Left lung (tissue), 10 donors: ENCODE measurements around the gene SIK3. TPM values are rescaled to one million over a fixed set of nuclear protein-coding genes. Genes with fewer than 3 reads are reported as not detected.
"Not testable (repeated sequence)": the region's sequence is repeated elsewhere in the genome, so short reads cannot be mapped to it uniquely, and the experiment has no call there.

Experiments
- ATAC-seq: fragments of 200-7000 bp; cut with Tn5 transposase; one replicate; pipeline ENCODE4 v1.9.1; 2020; ENCODE audit warnings: moderate library complexity
- DNase-seq, 4 donors: peaks; one replicate each; pipeline ENCODE4 v3.0.0-alpha.2; 2013 to 2020
- H3K27ac ChIP-seq, 2 donors: fragments of 200-600 bp; sonication (generic) in 1 of 2; one replicate each; pipeline versions ENCODE4 v1.5.0 to v1.8.0; 2020 to 2021
- H3K27me3 ChIP-seq, 2 donors: fragments of 200-600 bp; sonication (generic) in 1 of 2; one replicate each; pipeline versions ENCODE4 v1.5.0 to v1.8.0; 2020 to 2021
- H3K36me3 ChIP-seq, 2 donors: fragments of 200-600 bp; sonication (generic) in 1 of 2; one replicate each; pipeline versions ENCODE4 v1.5.0 to v1.8.0; 2020 to 2021
- H3K4me1 ChIP-seq, 2 donors: fragments of 200-600 bp; one replicate each; pipeline ENCODE4 v1.8.0; 2021
- H3K4me3 ChIP-seq, 2 donors: fragments of 200-600 bp; sonication (generic) in 1 of 2; one replicate each; pipeline versions ENCODE4 v1.5.0 to v1.8.0; 2020 to 2021; ENCODE audit warnings: mild to moderate bottlenecking in 1 of 2
- H3K9me3 ChIP-seq, 2 donors: fragments of 200-600 bp; sonication (generic) in 1 of 2; one replicate each; pipeline versions ENCODE4 v1.5.0 to v1.8.0; 2020 to 2021
- CTCF ChIP-seq, 2 donors: fragments of 200-600 bp; sonication (generic) in 1 of 2; IDR thresholded peaks; one replicate each; pipeline versions ENCODE4 v1.5.0 to v1.8.0; 2021; ENCODE audit warnings: antibody characterized with exemption in 2 of 2
- intact Hi-C, 2 donors: fragments of 100-400 bp; cut with DNase I; formaldehyde crosslinking; loops; one replicate each; pipeline versions ENCODE4 v1.11.2 to v1.14.2; 2022
- polyA plus RNA-seq, 6 donors: library from polyadenylated mRNA; unstranded; fragments of 120-200 nt; gene quantifications; one replicate each; pipeline ENCODE4 v1.2.1, GENCODE V29; 2013; ENCODE audit not compliant: insufficient read length in 6 of 6
- total RNA-seq, 2 donors: library from RNA; stranded (reverse); fragmentation: NEBNext Ultra II Directional; extraction: Animal tissue kit (Norgen Biotek cat#: 25700); gene quantifications; one replicate each; pipeline ENCODE4 v1.2.1, GENCODE V29; 2021
- donor health status: DM: no; HTN: yes; CAD: no.
- donor health status: DM: no; HTN: no; CAD: no.

Gene SIK3
- total and polyA plus RNA-seq, 8 donors = 28.0 to 49.6 (median 35.9) TPM

GRCh38 chr11:117117681-117118080, 19.5 kb upstream of the SIK3 start:
- Histone ChIP-seq H3K4me1 (no peaks in the 10 kb centered on the region), H3K9me3 (no peaks in the 10 kb centered on the region), H3K27ac (no peak overlapping the region), H3K36me3 (no peaks in the 10 kb centered on the region), H3K27me3 (no peaks in the 10 kb centered on the region), H3K4me3 (no peak overlapping the region)
- no peak for TF ChIP-seq CTCF (IDR thresholded peaks at IDR 0.05)
- DNase-seq = no peak
- intact Hi-C loops = no loop called here
- ATAC-seq = no peak

DNA sequence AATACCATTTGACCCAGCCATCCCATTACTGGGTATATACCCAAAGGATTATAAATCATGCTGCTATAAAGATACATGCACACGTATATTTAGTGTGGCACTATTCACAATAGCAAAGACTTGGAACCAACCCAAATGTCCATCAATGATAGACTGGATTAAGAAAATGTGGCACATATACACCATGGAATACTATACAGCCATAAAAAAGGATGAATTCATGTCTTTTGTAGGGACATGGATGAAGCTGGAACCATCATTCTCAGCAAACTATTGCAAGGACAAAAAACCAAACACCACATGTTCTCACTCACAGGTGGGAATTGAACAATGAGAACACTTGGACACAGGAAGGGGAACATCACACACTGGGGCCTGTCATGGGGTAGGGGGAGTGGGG, 14.7 kb upstream of the SIK3 start:
- intact Hi-C loops, H3K27ac ChIP-seq, H3K9me3 ChIP-seq, H3K4me3 ChIP-seq, DNase-seq, H3K27me3 ChIP-seq, H3K4me1 ChIP-seq, ATAC-seq, H3K36me3 ChIP-seq: not testable (repeated sequence)

DNA sequence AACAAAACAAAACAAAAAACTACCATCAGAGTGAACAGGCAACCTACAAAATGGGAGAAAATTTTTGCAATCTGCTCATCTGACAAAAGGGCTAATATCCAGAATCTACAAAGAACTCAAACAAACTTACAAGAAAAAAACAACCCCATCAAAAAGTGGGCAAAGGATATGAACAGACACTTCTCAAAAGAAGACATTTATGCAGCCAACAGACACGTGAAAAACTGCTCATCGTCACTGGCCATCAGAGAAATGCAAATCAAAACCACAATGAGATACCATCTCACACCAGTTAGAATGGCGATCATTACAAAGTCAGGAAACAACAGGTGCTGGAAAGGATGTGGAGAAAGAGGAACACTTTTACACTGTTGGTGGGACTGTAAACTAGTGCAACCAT, 14.3 kb upstream of the SIK3 start:
- H3K9me3 ChIP-seq, H3K4me3 ChIP-seq, intact Hi-C loops, DNase-seq, ATAC-seq, H3K4me1 ChIP-seq, H3K36me3 ChIP-seq, H3K27ac ChIP-seq, H3K27me3 ChIP-seq: not testable (repeated sequence)

DNA sequence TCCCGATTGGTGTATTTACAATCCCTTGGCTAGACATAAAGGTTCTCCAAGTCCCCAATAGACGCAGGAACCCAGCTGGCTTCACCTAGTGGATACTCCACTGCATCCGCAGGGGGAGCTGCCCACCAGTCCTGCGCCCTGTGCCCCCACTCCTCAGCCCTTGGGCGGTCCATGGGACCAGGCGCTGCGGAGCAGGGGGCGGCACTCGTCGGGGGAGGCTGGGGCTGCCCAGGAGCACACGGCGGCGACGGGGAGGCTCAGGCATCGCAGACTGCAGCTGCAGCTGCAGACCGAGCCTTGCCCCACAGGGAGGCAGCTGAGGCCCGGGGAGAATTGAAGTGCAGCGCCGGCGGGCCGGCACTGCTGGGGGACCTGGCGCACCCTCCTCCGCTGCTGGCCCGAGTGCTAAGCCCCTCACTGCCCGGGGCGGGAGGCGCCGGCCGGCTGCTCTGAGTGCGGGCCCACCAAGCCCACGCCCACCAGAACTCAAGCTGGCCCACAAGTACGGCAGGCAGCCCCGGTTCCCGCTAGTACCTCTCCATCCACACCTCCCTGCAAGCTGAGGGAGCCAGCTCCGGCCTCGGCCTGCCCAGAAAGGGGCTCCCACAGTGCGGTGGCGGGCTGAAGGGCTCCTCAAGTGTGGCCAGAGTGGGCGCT, 12.2 kb upstream of the SIK3 start:
- intact Hi-C loops = no loop called here
- TF ChIP-seq CTCF (IDR thresholded peaks at IDR 0.05) = no peak
- DNase-seq (no peak), ATAC-seq (no peak)
- H3K4me1 ChIP-seq = no peaks in the 10 kb centered on the region
- no peak overlapping the region for H3K4me3 ChIP-seq
- no peaks in the 10 kb centered on the region for H3K27me3 ChIP-seq
- no peaks in the 10 kb centered on the region for H3K9me3 ChIP-seq
- no peaks in the 10 kb centered on the region for H3K36me3 ChIP-seq
- no peak overlapping the region for H3K27ac ChIP-seq

DNA sequence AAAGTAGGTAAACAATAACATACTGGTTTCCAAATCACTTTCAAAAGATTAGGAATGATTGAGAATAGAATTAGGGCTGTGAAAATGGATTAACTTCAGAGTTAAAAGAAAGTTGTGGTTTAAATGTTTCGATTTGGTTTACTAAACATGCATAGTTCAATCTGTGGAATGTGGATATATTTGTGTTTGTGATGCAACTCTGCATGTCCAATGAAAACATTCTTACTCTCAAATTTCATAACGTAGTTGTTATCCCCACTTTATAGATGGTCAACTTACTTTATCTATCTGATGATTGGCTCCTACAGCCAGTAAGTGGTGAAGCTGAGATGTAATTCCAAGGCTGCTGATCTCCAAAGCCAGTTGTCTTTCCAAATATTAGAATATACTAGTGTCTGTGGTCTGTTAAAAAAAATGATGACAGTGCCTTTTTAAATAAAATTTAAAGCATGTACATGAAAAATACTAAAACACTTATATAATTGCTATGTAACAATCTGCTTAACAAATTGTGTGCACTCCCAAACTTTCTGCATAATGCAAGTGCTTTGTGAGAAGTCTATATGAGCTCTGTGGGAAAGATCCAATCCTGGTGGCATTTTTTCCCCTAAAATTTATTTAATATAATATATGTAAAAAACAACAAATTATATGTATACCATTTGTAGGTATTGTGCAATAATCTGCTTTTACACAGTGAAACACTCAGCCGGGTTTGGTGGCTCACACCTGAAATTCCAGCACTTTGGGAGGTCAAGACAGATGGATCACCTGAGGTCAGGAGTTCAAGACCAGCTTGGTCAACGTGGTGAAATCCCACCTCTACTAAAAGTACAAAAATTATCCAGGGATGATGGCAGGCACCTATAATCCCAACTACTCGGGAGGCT, 9.7 kb upstream of the SIK3 start:
- no peak for TF ChIP-seq CTCF (IDR thresholded peaks at IDR 0.05)
- Histone ChIP-seq H3K27ac (no peak overlapping the region), H3K27me3 (no peaks in the 10 kb centered on the region), H3K36me3 (no peaks in the 10 kb centered on the region), H3K4me1 (no peaks in the 10 kb centered on the region), H3K4me3 (no peak overlapping the region), H3K9me3 (no peaks in the 10 kb centered on the region)
- no peak for DNase-seq
- ATAC-seq = no peak
- intact Hi-C loops = no loop called here

GRCh38 chr11:117100556-117100955, 2.3 kb upstream of the SIK3 start:
- intact Hi-C loops = loop anchor here in 1 of 2 donors (5.0 kb wide), 1 partner anchor 218 kb away; no protein-coding TSS in a partner anchor
- Histone ChIP-seq H3K27ac (no peak overlapping the region), H3K36me3 (no peaks in the 10 kb centered on the region), H3K4me3 (no peak overlapping the region), H3K4me1 (peaks cover 18 to 32% of the 10 kb centered on the region in 2 donors), H3K27me3 (no peaks in the 10 kb centered on the region), H3K9me3 (no peaks in the 10 kb centered on the region)
- ATAC-seq = no peak
- DNase-seq = no peak
- TF ChIP-seq CTCF (IDR thresholded peaks at IDR 0.05) = no peak
